Adrenal gland (tissue), 5 donors: ENCODE data around the gene KRT12.

ENCODE experiments used
- CTCF ChIP-seq, 6 experiments: fragments of 450-650 bp in 4 of 6; fragments of 200-600 bp in 2 of 6; sonication (generic) in 1 of 6; IDR thresholded peaks; 1 replicate in 5 of 6; 2 replicates in 1 of 6; pipeline versions ENCODE4 v1.5.1 to v1.8.0; 2016 to 2021; ENCODE audit warnings: antibody characterized with exemption in 6 of 6, mild to moderate bottlenecking in 2 of 6, moderate library complexity in 1 of 6
- POLR2A ChIP-seq, 2 donors: fragments of 450-650 bp; IDR thresholded peaks; one replicate each; pipeline ENCODE4 v1.6.1; 2017; ENCODE audit warnings: antibody characterized with exemption in 2 of 2, mild to moderate bottlenecking in 2 of 2, moderate library complexity in 1 of 2
- donor health status: DM: no; HTN: no; CAD: no.

GRCh38 chr17:40883031-40883430 is 16.0 kb upstream of the KRT12 start:
- TF ChIP-seq CTCF (IDR thresholded peaks at IDR 0.05) (no peak), POLR2A (IDR thresholded peaks at IDR 0.05) (no peak)
